ENCODE measurements around the gene KCNK17. TPM values are rescaled to one million over a fixed set of nuclear protein-coding genes. Genes with fewer than 3 reads are reported as not detected.

KCNK17 gene
- total RNA-seq, 4 donors from 2014 or later: 0.24 to 0.28 TPM; not detected in 2

GRCh38 chr6:39327507-39327906, 13.3 kb upstream of the KCNK17 start:
- ATAC-seq (ENCODE audit: low FRiP score) (no peak), DNase-seq (ENCODE audit: low spot score) (no peak)
- no peak for TF ChIP-seq CTCF (IDR thresholded peaks at IDR 0.05)

- no peak for TF ChIP-seq CTCF (IDR thresholded peaks at IDR 0.05)
- ATAC-seq (ENCODE audit: low FRiP score) (no peak), DNase-seq (ENCODE audit: low spot score) (no peak)
Observed at GRCh38 chr6:39322306-39322850, 8.2 kb upstream of the KCNK17 start, which contains the start of gene KCNK16. Gene KCNK16, minus strand, starts transcription at chr6:39322702. Its CDS starts 162 bp downstream, at chr6:39322540.

- DNase-seq (ENCODE audit: low spot score) (no peak), ATAC-seq (ENCODE audit: low FRiP score) (no peak)
Observed at GRCh38 chr6:39321761-39322160, 7.5 kb upstream of the KCNK17 start.

GRCh38 chr6:39320363-39320984, 6.3 kb upstream of the KCNK17 start:
- no peak for TF ChIP-seq CTCF (IDR thresholded peaks at IDR 0.05)
- DNase-seq (ENCODE audit: low spot score) (no peak), ATAC-seq (ENCODE audit: low FRiP score) (no peak)

More at GRCh38 chr6:39321761-39322160, 7.5 kb upstream of the KCNK17 start:
- TF ChIP-seq CTCF (IDR thresholded peaks at IDR 0.05): no peak

- TF ChIP-seq CTCF (IDR thresholded peaks at IDR 0.05): no peak
- DNase-seq (ENCODE audit: low spot score) (no peak), ATAC-seq (ENCODE audit: low FRiP score) (no peak)
Observed at GRCh38 chr6:39319621-39320362, 5.6 kb upstream of the KCNK17 start.

- ATAC-seq (ENCODE audit: low FRiP score): no peak
- no peak for DNase-seq (ENCODE audit: low spot score)
- TF ChIP-seq CTCF (IDR thresholded peaks at IDR 0.05): no peak
Observed at GRCh38 chr6:39317256-39317655, 3.0 kb upstream of the KCNK17 start.
